Smooth muscle cell (in vitro differentiated cells): ENCODE data around the gene GABRA1. TPM values are rescaled to one million over a fixed set of nuclear protein-coding genes. Genes with fewer than 3 reads are reported as not detected.

Experiments used
- DNase-seq: peaks from one replicate; lab custom pipeline; 2025; ENCODE audit not compliant: unreplicated experiment; lab: John Stamatoyannopoulos, UW
- H2AFZ ChIP-seq: fragments of 200-600 bp; sonication (generic); 2 replicates; pipeline ENCODE4 v1.6.0; 2016; ENCODE audit warnings: antibody characterized with exemption, low read depth, mild to moderate bottlenecking
- H3F3A ChIP-seq: fragments of 200-600 bp; sonication (generic); 2 replicates; pipeline ENCODE4 v1.6.0; 2017; ENCODE audit warnings: antibody characterized with exemption, low read depth
- H3K27ac ChIP-seq: fragments of 200-600 bp; sonication (generic); 2 replicates; pipeline ENCODE4 v1.5.1; 2016; ENCODE audit warnings: low read depth, mild to moderate bottlenecking
- H3K27me3 ChIP-seq: fragments of 200-600 bp; sonication (generic); 2 replicates; pipeline ENCODE4 v1.6.1; 2016; ENCODE audit warnings: low read depth, mild to moderate bottlenecking
- H3K36me3 ChIP-seq: fragments of 200-600 bp; sonication (generic); 2 replicates; pipeline ENCODE4 v1.5.1; 2016; ENCODE audit warnings: low read depth
- H3K4me1 ChIP-seq: fragments of 200-600 bp; sonication (generic); 2 replicates; pipeline ENCODE4 v1.5.1; 2016; ENCODE audit warnings: low read depth
- H3K4me2 ChIP-seq: fragments of 200-600 bp; sonication (generic); 2 replicates; pipeline ENCODE4 v1.6.0; 2016; ENCODE audit warnings: mild to moderate bottlenecking
- H3K4me3 ChIP-seq: fragments of 200-600 bp; sonication (generic); 2 replicates; pipeline ENCODE4 v1.5.1; 2016; ENCODE audit warnings: mild to moderate bottlenecking
- H3K79me2 ChIP-seq: fragments of 200-600 bp; sonication (generic); 2 replicates; pipeline ENCODE4 v1.6.0; 2016; ENCODE audit warnings: low read depth, mild to moderate bottlenecking
- H3K9ac ChIP-seq: fragments of 200-600 bp; sonication (generic); 2 replicates; pipeline ENCODE4 v1.6.0; 2016; ENCODE audit warnings: low read depth
- H3K9me3 ChIP-seq: fragments of 200-600 bp; sonication (generic); replicated peaks from 2 replicates; pipeline ENCODE4 v1.5.1; 2016; ENCODE audit warnings: low read depth
- H4K20me1 ChIP-seq: fragments of 200-600 bp; sonication (generic); 2 replicates; pipeline ENCODE4 v1.6.0; 2016; ENCODE audit warnings: low read depth
- WGBS: methylation state at CpG from one replicate; pipeline ENCODE4 v1.1.7; 2016; ENCODE audit warnings: low lambda C conversion rate; 5-methylcytosine and 5-hydroxymethylcytosine counted together
- polyA plus RNA-seq: library from polyadenylated mRNA; unstranded; fragments of >200 nt; fragmentation: Nextera tagmentation; extraction: Ambion mirVana; gene quantifications from 2 replicates; pipeline ENCODE4 v1.2.1, GENCODE V29; 2016
- total RNA-seq: library from RNA; depleted of rRNA; stranded (reverse); fragments of >200 nt; gene quantifications from 2 replicates; pipeline ENCODE4 v1.2.3, GENCODE V29; 2014
- TF ChIP-seq, protein P1 (sequence below): fragments of 200-600 bp; sonication (generic); IDR thresholded peaks from 2 replicates; pipeline ENCODE4 v1.5.1; 2017; ENCODE audit warnings: borderline replicate concordance, mild to moderate bottlenecking, antibody characterized with exemption; ENCODE audit not compliant: insufficient read depth, poor library complexity, severe bottlenecking

GABRA1 gene
- total RNA-seq (not detected in 2 replicates), polyA plus RNA-seq (0.11 and 0.22 TPM in 2 replicates)

- no peak within 1 kb of the TSS for H3K27ac ChIP-seq
- no peaks in the 10 kb centered on the region for H3K9me3 ChIP-seq
- H3F3A ChIP-seq: no peaks in the 10 kb centered on the region
- H3K27me3 ChIP-seq: peaks cover 51% of the 10 kb centered on the region
- H2AFZ ChIP-seq: peak within 1 kb of the TSS; percentile 87
- no peaks in the 10 kb centered on the region for H4K20me1 ChIP-seq
- no peaks in the 10 kb centered on the region for H3K79me2 ChIP-seq
- 0% methylated on average over 16 of the region's 16 CpGs for WGBS
- TF ChIP-seq, protein P1, sequence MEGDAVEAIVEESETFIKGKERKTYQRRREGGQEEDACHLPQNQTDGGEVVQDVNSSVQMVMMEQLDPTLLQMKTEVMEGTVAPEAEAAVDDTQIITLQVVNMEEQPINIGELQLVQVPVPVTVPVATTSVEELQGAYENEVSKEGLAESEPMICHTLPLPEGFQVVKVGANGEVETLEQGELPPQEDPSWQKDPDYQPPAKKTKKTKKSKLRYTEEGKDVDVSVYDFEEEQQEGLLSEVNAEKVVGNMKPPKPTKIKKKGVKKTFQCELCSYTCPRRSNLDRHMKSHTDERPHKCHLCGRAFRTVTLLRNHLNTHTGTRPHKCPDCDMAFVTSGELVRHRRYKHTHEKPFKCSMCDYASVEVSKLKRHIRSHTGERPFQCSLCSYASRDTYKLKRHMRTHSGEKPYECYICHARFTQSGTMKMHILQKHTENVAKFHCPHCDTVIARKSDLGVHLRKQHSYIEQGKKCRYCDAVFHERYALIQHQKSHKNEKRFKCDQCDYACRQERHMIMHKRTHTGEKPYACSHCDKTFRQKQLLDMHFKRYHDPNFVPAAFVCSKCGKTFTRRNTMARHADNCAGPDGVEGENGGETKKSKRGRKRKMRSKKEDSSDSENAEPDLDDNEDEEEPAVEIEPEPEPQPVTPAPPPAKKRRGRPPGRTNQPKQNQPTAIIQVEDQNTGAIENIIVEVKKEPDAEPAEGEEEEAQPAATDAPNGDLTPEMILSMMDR: no peak
- no peaks in the 10 kb centered on the region for H3K36me3 ChIP-seq
- no peak for DNase-seq
- H3K9ac ChIP-seq: no peak within 1 kb of the TSS
- peaks cover 5% of the 10 kb centered on the region for H3K4me1 ChIP-seq
- peak within 1 kb of the TSS; percentile 51 for H3K4me3 ChIP-seq
- peak within 1 kb of the TSS; percentile 88 for H3K4me2 ChIP-seq
Observed at GRCh38 chr5:161847941-161848391, at the start of gene GABRA1. GABRA1 (plus strand) TSS chr5:161848120; CDS start chr5:161850811, 2,691 bp downstream.

DNA sequence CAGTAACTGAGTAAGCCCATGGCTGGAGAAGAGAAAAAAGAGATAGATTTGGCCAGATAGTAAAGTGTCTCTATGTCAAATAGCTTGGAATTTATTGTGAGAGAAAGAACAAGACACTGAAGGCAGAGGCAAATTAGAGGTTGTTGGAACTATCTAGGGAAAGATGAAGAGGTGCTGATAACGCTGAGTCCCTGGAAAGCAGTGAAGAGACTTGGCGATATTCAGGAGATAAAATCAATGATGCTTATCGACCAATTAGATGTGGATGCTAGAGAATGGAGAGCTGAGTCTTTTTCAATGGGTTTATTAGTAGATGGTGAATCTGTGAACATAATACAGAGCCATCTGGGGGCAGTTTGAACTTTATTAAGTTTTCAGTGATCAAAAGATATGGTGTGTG lies 48.6 kb upstream of the GABRA1 start:
- Histone ChIP-seq H3K27me3 (peaks cover 8% of the 10 kb centered on the region), H3K4me3 (no peak overlapping the region), H3K4me2 (no peak overlapping the region), H3K9me3 (no peaks in the 10 kb centered on the region), H3K4me1 (no peaks in the 10 kb centered on the region), H3F3A (no peaks in the 10 kb centered on the region), H3K36me3 (no peaks in the 10 kb centered on the region), H4K20me1 (no peaks in the 10 kb centered on the region), H3K79me2 (no peaks in the 10 kb centered on the region), H2AFZ (no peak overlapping the region), H3K9ac (no peak overlapping the region), H3K27ac (no peak overlapping the region)
- TF ChIP-seq, protein P1: no peak
- 64% methylated on average over 3 of the region's 3 CpGs for WGBS
- DNase-seq: no peak

GRCh38 chr5:161804263-161804662 lies 43.7 kb upstream of the GABRA1 start:
- DNase-seq: no peak
- Histone ChIP-seq H3F3A (no peaks in the 10 kb centered on the region), H3K36me3 (no peaks in the 10 kb centered on the region), H3K27ac (no peak overlapping the region), H3K9ac (no peak overlapping the region), H3K4me2 (no peak overlapping the region), H3K9me3 (no peaks in the 10 kb centered on the region), H3K4me3 (no peak overlapping the region), H2AFZ (no peak overlapping the region), H3K27me3 (peaks cover 3% of the 10 kb centered on the region), H4K20me1 (no peaks in the 10 kb centered on the region), H3K79me2 (no peaks in the 10 kb centered on the region), H3K4me1 (no peaks in the 10 kb centered on the region)
- 40% methylated on average over 1 of the region's 1 CpG for WGBS
- TF ChIP-seq, protein P1: no peak

- TF ChIP-seq, protein P1: no peak
- Histone ChIP-seq H3K27me3 (peaks cover 51% of the 10 kb centered on the region), H3K9me3 (no peaks in the 10 kb centered on the region), H3K36me3 (no peaks in the 10 kb centered on the region), H3K27ac (no peak overlapping the region), H2AFZ (no peak overlapping the region), H3K4me1 (peaks cover 5% of the 10 kb centered on the region), H3K9ac (no peak overlapping the region), H3F3A (no peaks in the 10 kb centered on the region), H3K4me3 (no peak overlapping the region), H4K20me1 (no peaks in the 10 kb centered on the region), H3K4me2 (no peak overlapping the region), H3K79me2 (no peaks in the 10 kb centered on the region)
- WGBS: 8% methylated on average over 5 of the region's 5 CpGs
- DNase-seq: no peak
Observed at GRCh38 chr5:161846746-161847145, 1.2 kb upstream of the GABRA1 start.
